DMS 273 (cell line): ENCODE data around the gene RFX8.

Source experiments
- DNase-seq: peaks from one replicate; lab custom pipeline; 2025; ENCODE audit not compliant: unreplicated experiment; lab: John Stamatoyannopoulos, UW

Gene RFX8

GRCh38 chr2:101383016-101383541, 91.8 kb downstream of the RFX8 start:
- DNase-seq: no peak

- no peak for DNase-seq
These were observed 92.5 kb downstream of the RFX8 start for GRCh38 chr2:101382442-101382841.

GRCh38 chr2:101380376-101380775, 94.5 kb downstream of the RFX8 start:
- DNase-seq: peak; percentile 29

GRCh38 chr2:101379091-101379490, 95.8 kb downstream of the RFX8 start:
- DNase-seq: no peak

GRCh38 chr2:101375653-101376052, 99.3 kb downstream of the RFX8 start:
- DNase-seq: no peak

- DNase-seq: no peak
These were observed 99.9 kb downstream of the RFX8 start for GRCh38 chr2:101374821-101375561.

GRCh38 chr2:101372792-101373191, 102.1 kb downstream of the RFX8 start:
- no peak for DNase-seq

GRCh38 chr2:101371636-101372035, 103.3 kb downstream of the RFX8 start:
- no peak for DNase-seq

GRCh38 chr2:101369100-101369499, 105.8 kb downstream of the RFX8 start:
- no peak for DNase-seq

- DNase-seq: no peak
These were observed 106.5 kb downstream of the RFX8 start for GRCh38 chr2:101368376-101368775.

- DNase-seq: no peak
These were observed 107.4 kb downstream of the RFX8 start for GRCh38 chr2:101367508-101367907.

- DNase-seq: no peak
These were observed 110.0 kb downstream of the RFX8 start for GRCh38 chr2:101364878-101365277.

GRCh38 chr2:101362777-101363176, 112.1 kb downstream of the RFX8 start:
- DNase-seq: no peak

GRCh38 chr2:101362316-101362715, 112.6 kb downstream of the RFX8 start:
- no peak for DNase-seq

- DNase-seq: no peak
These were observed 113.4 kb downstream of the RFX8 start for GRCh38 chr2:101361522-101361921.

- DNase-seq: no peak
These were observed 113.8 kb downstream of the RFX8 start for GRCh38 chr2:101361121-101361520.

- DNase-seq: no peak
These were observed 114.7 kb downstream of the RFX8 start for GRCh38 chr2:101360232-101360631.

- no peak for DNase-seq
These were observed 115.4 kb downstream of the RFX8 start for GRCh38 chr2:101359410-101359954.

GRCh38 chr2:101357376-101357775, 117.5 kb downstream of the RFX8 start:
- DNase-seq: no peak

- no peak for DNase-seq
These were observed 118.4 kb downstream of the RFX8 start for GRCh38 chr2:101356521-101356920.

GRCh38 chr2:101356055-101356454, 118.9 kb downstream of the RFX8 start:
- DNase-seq: no peak

- DNase-seq: no peak
These were observed 119.4 kb downstream of the RFX8 start for GRCh38 chr2:101355401-101356054.
